Stimulated activated CD8-positive, alpha-beta memory T cell treated with anti-CD3 and anti-CD28 coated beads, Interleukin-2, amount 100 ng/mL, for 48 hours (primary cell): Measurements from ENCODE around the gene EPG5.

Experiments
- DNase-seq, 2 donors: peaks; one replicate each; pipeline ENCODE4 v3.0.0-alpha.2; 2020; ENCODE audit warnings: low read depth in 2 of 2

Gene EPG5

GRCh38 chr18:45913276-45913675 lies 53.9 kb downstream of the EPG5 start:
- no peak for DNase-seq

DNA sequence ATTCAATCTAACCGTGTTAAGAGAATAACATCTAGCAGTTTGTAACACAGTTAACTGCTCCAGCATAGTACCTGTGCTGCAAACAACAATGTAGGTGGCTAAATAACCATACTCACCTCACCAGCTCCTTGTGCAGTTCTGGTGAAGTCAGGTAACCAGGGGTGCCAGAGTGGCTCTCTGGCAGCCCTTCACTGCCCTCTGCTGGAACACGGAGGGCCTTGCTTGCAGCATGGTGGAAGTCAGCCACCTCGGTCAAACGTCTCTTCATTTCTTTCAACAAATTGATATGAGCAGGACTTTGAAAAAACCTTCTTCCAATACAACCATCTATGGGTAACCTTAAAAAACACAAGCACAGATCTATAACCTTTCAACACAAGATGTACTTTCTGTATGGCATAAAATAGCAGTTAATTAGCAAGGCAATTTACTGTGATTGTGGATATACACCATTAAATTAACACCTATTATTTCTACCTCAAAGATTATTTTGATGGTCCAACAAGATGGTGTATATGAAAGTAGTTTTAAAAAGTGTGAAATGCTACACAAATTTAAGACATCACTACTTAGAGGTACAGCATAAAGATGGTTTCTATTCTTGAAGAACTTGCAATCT lies 56.6 kb downstream of the EPG5 start:
- DNase-seq, result peak; percentile 21 to 45

- DNase-seq, result no peak
Measured at GRCh38 chr18:45901654-45902210, 65.4 kb downstream of the EPG5 start.

- no peak for DNase-seq
Measured at GRCh38 chr18:45900623-45901022, 66.5 kb downstream of the EPG5 start.

- DNase-seq, result no peak
Measured at GRCh38 chr18:45896991-45897390, 70.1 kb downstream of the EPG5 start.

DNA sequence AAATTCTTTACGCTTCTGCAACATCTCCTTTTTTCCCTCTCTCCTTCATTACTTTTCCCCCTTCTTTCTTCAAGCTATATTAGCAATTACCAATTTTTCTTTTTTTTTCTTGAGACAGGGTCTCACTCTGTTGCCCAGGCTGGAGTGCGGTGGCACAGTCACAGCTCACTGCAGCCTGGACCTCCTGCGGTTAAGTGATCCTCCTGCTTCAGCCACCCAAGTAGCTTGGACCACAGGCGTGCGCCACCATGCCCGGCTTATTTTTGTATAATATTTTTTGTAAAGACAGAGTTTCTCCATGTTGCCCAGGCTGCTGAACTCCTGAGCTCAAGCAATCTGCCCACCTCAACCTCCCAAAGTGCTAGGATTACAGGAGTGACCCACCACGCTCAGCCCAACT lies 70.7 kb downstream of the EPG5 start:
- DNase-seq, result no peak

- no peak for DNase-seq
Measured at GRCh38 chr18:45895339-45895738, 71.8 kb downstream of the EPG5 start.

- no peak for DNase-seq
Measured at GRCh38 chr18:45894818-45895217, 72.3 kb downstream of the EPG5 start.

- no peak for DNase-seq
Measured at GRCh38 chr18:45891806-45892205, 75.3 kb downstream of the EPG5 start.

DNA sequence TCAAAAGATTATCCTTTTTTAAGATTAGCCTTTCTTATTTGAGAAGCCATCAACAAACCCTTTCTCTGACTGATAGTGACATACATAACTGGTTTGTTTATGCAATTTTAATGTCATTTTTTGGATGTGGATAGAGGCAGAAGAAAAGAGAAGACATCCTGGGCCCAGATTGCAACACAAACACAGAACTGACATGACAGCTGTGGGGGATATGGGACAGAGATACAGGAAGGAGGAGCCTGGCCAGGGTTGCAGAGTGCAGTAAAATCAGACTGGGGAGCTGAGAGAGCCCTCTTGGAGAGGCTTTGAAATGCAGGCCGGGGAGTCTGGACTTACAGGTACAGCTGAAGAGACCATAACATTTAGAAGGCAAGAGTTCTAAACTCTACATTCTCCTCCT lies 76.5 kb downstream of the EPG5 start:
- DNase-seq, result no peak

GRCh38 chr18:45889419-45890064 lies 77.6 kb downstream of the EPG5 start:
- no peak for DNase-seq

DNA sequence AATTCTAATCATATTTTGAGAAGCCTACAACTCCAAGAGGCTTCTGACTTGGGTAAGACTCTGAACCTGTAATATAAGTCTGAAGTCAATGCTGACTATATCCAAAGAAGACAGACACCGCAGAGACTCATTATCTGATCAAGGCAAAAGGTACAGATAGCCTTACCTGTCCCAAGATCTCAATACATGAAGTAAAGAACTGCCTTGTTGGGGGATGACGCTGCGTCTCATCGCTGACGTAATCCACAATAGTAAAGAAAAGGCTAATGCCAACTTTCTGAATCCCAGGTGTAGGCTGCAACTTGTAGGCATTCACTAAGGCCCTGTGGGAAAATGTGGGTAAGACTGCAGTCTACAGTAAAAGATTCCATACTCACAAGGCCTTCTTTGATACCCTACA lies 79.5 kb downstream of the EPG5 start:
- DNase-seq, result no peak

GRCh38 chr18:45880876-45881558 lies 86.1 kb downstream of the EPG5 start:
- DNase-seq, result no peak

DNA sequence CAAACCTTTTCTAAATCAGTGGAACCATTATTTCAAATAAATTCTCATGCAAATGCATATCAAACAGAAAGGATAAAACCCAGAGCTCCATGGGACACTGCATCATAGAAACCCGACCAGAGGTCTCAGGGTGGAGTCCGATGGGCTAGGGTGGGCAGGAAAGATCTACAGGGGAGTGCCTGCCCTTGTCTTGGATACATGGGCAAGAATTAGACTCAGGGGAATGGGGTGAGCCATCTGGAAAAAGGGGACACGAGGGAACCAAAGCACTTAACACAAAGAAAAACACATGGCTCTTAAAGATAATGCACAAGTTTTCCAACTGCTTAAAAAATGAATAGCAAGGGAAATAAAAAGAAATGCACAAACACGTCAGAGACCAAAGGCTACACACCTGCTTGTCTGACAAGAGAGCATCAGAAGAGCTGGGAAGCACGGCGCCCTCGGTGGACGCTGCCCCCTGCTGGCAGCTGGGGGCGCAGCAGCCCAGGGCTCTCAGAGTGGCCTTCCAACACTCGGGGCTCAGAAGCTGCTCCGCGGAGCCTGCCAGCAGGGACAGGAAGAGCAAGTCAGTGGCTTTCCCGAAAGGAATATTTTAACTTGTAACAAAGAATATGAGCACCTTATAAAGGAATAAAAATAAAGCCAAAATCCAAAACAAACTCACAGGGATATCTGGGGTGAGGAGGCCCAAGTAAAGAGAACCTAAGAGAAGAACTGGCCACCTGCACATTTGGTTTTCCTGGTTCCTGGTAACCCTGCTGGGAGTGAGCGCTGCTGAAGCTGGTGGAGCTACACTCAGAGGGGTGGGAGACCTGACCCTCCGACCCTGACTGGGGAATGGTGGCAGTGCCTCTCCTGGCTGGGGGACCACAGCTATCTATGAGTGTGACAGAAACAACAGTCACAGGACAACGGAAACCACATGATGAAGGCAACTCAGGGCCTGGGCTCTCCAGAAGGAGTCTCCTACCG lies 87.2 kb downstream of the EPG5 start:
- DNase-seq, result peak; percentile 46 to 62

DNA sequence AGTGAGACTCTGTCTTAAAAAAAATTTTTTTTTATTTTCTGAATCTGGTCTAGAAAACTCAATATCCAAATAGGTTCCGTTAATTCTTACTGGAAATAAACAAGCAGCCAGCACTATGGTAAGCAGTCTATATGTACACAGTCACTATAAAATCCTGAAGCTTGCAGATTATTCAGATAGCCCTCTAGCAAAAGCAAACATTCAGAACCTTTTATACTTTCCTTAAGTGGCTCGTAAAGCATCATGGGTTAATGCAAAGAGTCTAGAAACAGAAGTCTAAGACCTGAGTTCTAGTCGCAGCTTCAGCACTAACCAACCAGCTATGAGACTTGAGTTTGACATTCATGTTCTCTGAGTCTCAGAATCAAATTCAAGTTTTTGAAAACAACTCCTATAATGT lies 89.7 kb downstream of the EPG5 start:
- DNase-seq, result no peak

- no peak for DNase-seq
Measured at GRCh38 chr18:45876161-45876560, 91.0 kb downstream of the EPG5 start.

DNA sequence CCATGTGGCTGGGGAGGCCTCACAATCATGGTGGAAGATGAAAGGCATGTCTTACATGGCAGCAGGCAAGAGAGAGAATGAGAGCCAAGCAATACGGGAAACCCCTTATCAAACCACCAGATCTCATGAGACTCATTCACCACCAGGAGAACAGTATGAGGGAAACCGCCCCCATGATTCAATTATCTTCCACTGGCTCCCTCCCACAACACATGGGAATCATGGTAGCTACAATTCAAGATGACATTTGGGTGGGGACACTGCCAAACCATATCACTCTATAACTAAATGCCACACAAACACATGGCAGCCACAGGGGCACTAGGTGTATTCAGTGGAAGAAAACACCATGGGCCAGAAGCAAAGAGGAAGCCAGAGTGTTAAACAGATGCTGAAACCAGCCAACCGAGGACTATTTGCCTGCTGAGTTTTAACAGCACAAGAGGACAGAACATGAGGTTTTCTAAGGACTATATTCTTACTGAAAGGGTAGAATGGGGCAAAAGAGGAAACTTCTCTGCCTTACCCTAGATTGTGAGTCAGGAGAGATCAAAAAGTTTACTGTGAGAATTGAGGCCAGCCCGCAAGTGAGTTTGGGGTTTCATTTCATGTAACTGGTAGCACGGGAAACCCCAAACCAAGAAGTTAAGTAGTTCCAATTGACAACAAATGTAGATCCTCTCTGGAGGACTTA lies 92.5 kb downstream of the EPG5 start:
- peak; percentile 14 to 40 for DNase-seq

DNA sequence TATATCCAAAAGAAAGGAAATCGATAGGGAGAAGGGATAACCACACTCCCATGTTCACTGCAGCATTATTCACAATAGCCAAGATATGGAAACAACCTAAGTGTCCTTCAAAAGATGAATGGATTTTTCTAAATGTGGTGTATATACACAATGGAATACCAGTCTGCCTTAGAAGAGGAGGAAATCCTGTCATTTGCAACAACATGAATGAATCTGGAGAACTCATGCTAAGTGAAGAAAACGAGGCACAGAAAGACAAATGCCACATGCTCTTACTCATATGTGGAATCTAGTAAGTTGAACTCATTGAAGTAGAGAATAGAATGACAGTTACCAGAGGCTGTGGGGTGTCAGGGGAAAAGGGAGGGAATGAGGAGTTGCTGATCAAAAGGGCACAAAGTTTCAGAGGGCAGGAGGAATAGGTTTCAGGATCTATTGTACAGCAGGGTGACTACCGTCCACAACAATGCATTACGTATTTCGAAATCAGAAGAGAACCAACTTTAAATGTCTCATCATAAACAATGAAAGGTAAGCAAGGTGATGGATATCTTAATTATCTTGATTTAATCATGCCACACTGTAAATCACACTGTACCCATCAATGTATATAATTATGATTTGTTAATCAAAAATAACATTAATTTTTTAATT lies 95.6 kb downstream of the EPG5 start:
- DNase-seq, result no peak

- DNase-seq, result no peak
Measured at GRCh38 chr18:45870419-45870818, 96.7 kb downstream of the EPG5 start.

GRCh38 chr18:45865466-45865865 lies 101.7 kb downstream of the EPG5 start:
- no peak for DNase-seq

GRCh38 chr18:45864081-45864480 lies 103.0 kb downstream of the EPG5 start:
- no peak for DNase-seq
